Measurements from ENCODE around the gene IRF2. TPM values are rescaled to one million over a fixed set of nuclear protein-coding genes. Genes with fewer than 3 reads are reported as not detected.

Gene IRF2
- total and polyA plus RNA-seq, 2 of the 8 experiments (the other 6 are each of a cell fraction or from before 2014, with no cell fraction given) = 13.8 to 17.0 TPM

DNA sequence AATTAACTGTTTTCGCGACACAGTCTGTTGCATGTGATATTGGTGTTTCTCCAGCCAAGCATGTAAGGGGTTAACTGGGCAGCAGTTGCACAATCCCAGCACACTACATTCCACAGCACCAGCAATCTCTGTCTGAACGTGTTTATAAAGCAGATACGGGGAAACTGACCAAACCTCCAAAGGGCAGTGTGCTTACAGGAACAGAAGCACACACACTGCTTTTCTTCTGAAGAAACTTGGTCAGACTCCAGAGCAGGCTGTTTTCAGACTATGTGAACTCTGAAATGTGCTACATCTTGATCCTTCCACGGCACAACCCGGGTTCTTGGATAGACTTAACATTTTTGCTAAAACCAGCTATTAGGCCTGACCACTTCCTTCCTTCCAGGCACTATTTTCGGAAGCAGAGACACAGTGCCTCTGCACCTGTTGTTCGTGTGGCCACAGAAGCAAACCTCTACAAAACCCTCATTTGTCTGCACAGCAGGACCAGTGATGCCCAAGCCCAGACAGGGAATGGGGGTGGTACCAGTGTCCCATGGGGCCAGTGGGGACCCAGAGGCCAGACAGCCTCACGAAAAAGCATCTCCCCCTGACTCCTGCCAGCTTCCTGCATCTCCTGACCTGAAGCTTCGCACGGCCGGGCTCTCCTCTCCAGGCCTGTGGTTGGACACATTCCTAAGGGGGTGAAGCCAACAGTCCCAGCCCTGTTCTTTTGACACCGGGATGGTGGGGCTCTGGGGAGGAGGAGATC lies 90.1 kb downstream of the IRF2 start:
- CTCF ChIA-PET (ENCODE audit: partially characterized antibody) = no interaction called here
- Histone ChIP-seq H2AFZ (ENCODE audit: low read length) (no peak overlapping the region), H3K79me1 (ENCODE audit: low read depth, low read length) (no peaks in the 10 kb centered on the region), H3K4me1 (replicated peaks in 1 of 4; ENCODE audit: control insufficient read depth in 3 of 4, insufficient read depth in 4 of 4, low read length in 3 of 4) (peaks cover 21 to 41% (median 34%) of the 10 kb centered on the region in 4 experiments), H4K8ac (ENCODE audit: extremely low read depth, insufficient read depth, low read length) (no peak overlapping the region; the same call in 1 of the 2 replicates), H4K20me1 (replicated peaks in 1 of 2; ENCODE audit: control insufficient read depth in 1 of 2, insufficient read depth in 2 of 2, low read length in 2 of 2) (no peaks in the 10 kb centered on the region), H4K91ac (replicated peaks; ENCODE audit: insufficient read length, low read length) (peak overlapping the region; percentile 87), H3K27me3 (replicated peaks in 1 of 4; ENCODE audit: control insufficient read depth in 3 of 4, extremely low read depth in 1 of 4, insufficient read depth in 3 of 4, low read length in 3 of 4) (no peaks in the 10 kb centered on the region), H2AK5ac (ENCODE audit: low read depth, low read length) (peak overlapping the region; percentile 18; the same call in 1 of the 2 replicates), H3K4me3 (ENCODE audit: extremely low read depth in 1 of 4, insufficient read depth in 2 of 4, low read depth in 3 of 4, low read length in 4 of 4) (no peak overlapping the region; a peak in 1 of 8 replicates), H3K9me3 (ENCODE audit: insufficient read depth in 2 of 2, low read depth in 1 of 2, low read length in 1 of 2) (no peaks in the 10 kb centered on the region), H2BK20ac (ENCODE audit: low read length) (peak overlapping the region; percentile 74), H2BK120ac (replicated peaks; ENCODE audit: low read depth, low read length) (peak overlapping the region; percentile 67), H3K27ac (ENCODE audit: low read depth, low read length) (no peak overlapping the region; the same call in 1 of the 2 replicates), H2BK12ac (ENCODE audit: low read depth, low read length) (peak overlapping the region; percentile 90), H3K9ac (replicated peaks in 1 of 4; ENCODE audit: extremely low read depth in 1 of 4, low read depth in 3 of 4, low read length in 3 of 4) (no peak overlapping the region), H3K18ac (ENCODE audit: extremely low read depth, low read length) (peak overlapping the region; percentile 1; the same call in 1 of the 2 replicates), H3K79me2 (ENCODE audit: control insufficient read depth in 1 of 2, insufficient read depth in 2 of 2, low read length in 2 of 2) (no peaks in the 10 kb centered on the region), H3K36me3 (ENCODE audit: control insufficient read depth in 2 of 4, insufficient read depth in 4 of 4, low read length in 3 of 4) (peaks cover 0 to 7% (median 0%) of the 10 kb centered on the region in 4 experiments; a peak in 3 of 8 replicates), H3K23ac (ENCODE audit: insufficient read length) (no peak overlapping the region), H3K56ac (replicated peaks; ENCODE audit: insufficient read length, low read depth, low read length) (no peak overlapping the region), H3K14ac (ENCODE audit: insufficient read length) (no peak overlapping the region), H3K4ac (replicated peaks; ENCODE audit: insufficient read length, low read depth, low read length) (peak overlapping the region; percentile 76), H2BK15ac (ENCODE audit: low read length) (peak overlapping the region; percentile 51; the same call in 1 of the 2 replicates), H3K4me2 (ENCODE audit: insufficient read depth in 1 of 2, low read depth in 2 of 2, low read length in 2 of 2) (peak overlapping the region; percentile 47 to 62; a peak in 1 of 4 replicates), H3K23me2 (ENCODE audit: low read depth, low read length) (no peaks in the 10 kb centered on the region; the same call in 1 of the 2 replicates), H4K5ac (ENCODE audit: insufficient read length, low read depth, low read length) (no peak overlapping the region), H2BK5ac (ENCODE audit: low read depth, low read length) (peak overlapping the region; percentile 74; the same call in 1 of the 2 replicates)
- 73% methylated on average over 12 of the region's 13 CpGs; no CpG with 5 or more reads in 1 of the 2 experiments for WGBS, 2 experiments (ENCODE audit: extremely low coverage in 1 of 2, insufficient coverage in 1 of 2, insufficient read length in 1 of 2, insufficient replicate concordance in 2 of 2, low coverage in 1 of 2, low lambda C conversion rate in 2 of 2, missing lambda C conversion rate in 1 of 2)
- POLR2A ChIA-PET (ENCODE audit: partially characterized antibody) = interaction anchor here (0.6 kb wide), 1 partner anchor 12 kb away, joined by 3 read pairs; no protein-coding TSS in a partner anchor
- FAIRE-seq = no peak
- DNase-seq (ENCODE audit: low read depth in 1 of 2, low spot score in 2 of 2) = no peak
- TF ChIP-seq CEBPB (IDR thresholded peaks at IDR 0.05; ENCODE audit: low read depth, low read length) (peak; percentile 87), EGR1 (IDR thresholded peaks at IDR 0.05; ENCODE audit: borderline replicate concordance, low read depth, low read length) (no peak)
